PC-3 (cell line): ENCODE data around the gene ATP5F1E. TPM values are rescaled to one million over a fixed set of nuclear protein-coding genes. Genes with fewer than 3 reads are reported as not detected.

Source experiments
- ATAC-seq: fragments of 200-7000 bp; cut with Tn5 transposase; 2 replicates; pipeline ENCODE4 v1.9.1; 2020; ENCODE audit warnings: mild to moderate bottlenecking, moderate library complexity
- BruUV-seq: library from RNA; stranded (reverse); fragments of 400-500 nt; replicated peaks from 2 replicates; lab custom pipeline; 2021; lab: Mats Ljungman, UMichigan
- CTCF ChIA-PET: fragments of 300-600 bp; sonication (Branson Sonifier 250); formaldehyde crosslinking; loops from one replicate; lab custom pipeline; 2022; ENCODE audit warnings: antibody characterized with exemption; lab: Charles Lee
- POLR2A ChIA-PET: fragments of 300-600 bp; sonication (Branson Sonifier 250); formaldehyde crosslinking; loops from one replicate; lab custom pipeline; 2022; ENCODE audit warnings: antibody characterized with exemption; ENCODE audit not compliant: unreplicated experiment; lab: Charles Lee
- DNase-seq: peaks from one replicate; pipeline ENCODE4 v3.0.0-alpha.2; 2015
- H2AFZ ChIP-seq: fragments of 300-600 bp; sonication (generic); 2 replicates; pipeline ENCODE4 v1.6.0; 2016; ENCODE audit warnings: antibody characterized with exemption, low read length
- H3F3A ChIP-seq: fragments of 300-600 bp; sonication (generic); one replicate; pipeline ENCODE4 v1.6.0; 2017; ENCODE audit warnings: antibody characterized with exemption, low read length, control low read depth, mild to moderate bottlenecking; ENCODE audit not compliant: unreplicated experiment
- H3K27ac ChIP-seq: fragments of 300-600 bp; sonication (generic); 2 replicates; pipeline ENCODE4 v1.5.1; 2016; ENCODE audit warnings: mild to moderate bottlenecking, low read length
- H3K27me3 ChIP-seq: fragments of 300-600 bp; sonication (generic); 2 replicates; pipeline ENCODE4 v1.6.1; 2016; ENCODE audit warnings: low read length, mixed read lengths
- H3K36me3 ChIP-seq: fragments of 300-600 bp; sonication (generic); 2 replicates; pipeline ENCODE4 v1.6.1; 2016; ENCODE audit warnings: low read depth, mixed run types, low read length, mixed read lengths
- H3K4me1 ChIP-seq: fragments of 300-600 bp; sonication (generic); 2 replicates; pipeline ENCODE4 v1.5.1; 2016; ENCODE audit warnings: low read length; ENCODE audit not compliant: insufficient read depth
- H3K4me2 ChIP-seq: fragments of 300-600 bp; sonication (generic); 2 replicates; pipeline ENCODE4 v1.6.0; 2016; ENCODE audit warnings: low read length
- H3K4me3 ChIP-seq: fragments of 300-600 bp; sonication (generic); 2 replicates; pipeline ENCODE4 v1.5.1; 2016; ENCODE audit warnings: mild to moderate bottlenecking, low read length, mixed read lengths
- H3K79me2 ChIP-seq: fragments of 300-600 bp; sonication (generic); 2 replicates; pipeline ENCODE4 v1.6.1; 2017; ENCODE audit warnings: low read length, mixed read lengths
- H3K9ac ChIP-seq: fragments of 300-600 bp; sonication (generic); 2 replicates; pipeline ENCODE4 v1.6.0; 2016; ENCODE audit warnings: mild to moderate bottlenecking, low read length
- H3K9me2 ChIP-seq: fragments of 300-600 bp; sonication (generic); replicated peaks from 2 replicates; pipeline ENCODE4 v1.6.1; 2016; ENCODE audit warnings: mixed run types, low read length, mixed read lengths
- H3K9me3 ChIP-seq: fragments of 300-600 bp; sonication (generic); 2 replicates; pipeline ENCODE4 v1.6.1; 2016; ENCODE audit warnings: low read length, mixed read lengths
- H4K20me1 ChIP-seq: fragments of 300-600 bp; sonication (generic); 2 replicates; pipeline ENCODE4 v1.6.1; 2016; ENCODE audit warnings: low read length, mixed read lengths
- CTCF ChIP-seq: fragments of 300-600 bp; sonication (generic); conservative IDR thresholded peaks from 2 replicates; pipeline ENCODE4 v1.5.1; 2017; ENCODE audit warnings: antibody characterized with exemption, low read depth, mild to moderate bottlenecking, low read length
- EZH2 ChIP-seq: fragments of 300-600 bp; sonication (generic); IDR thresholded peaks from one replicate; pipeline ENCODE4 v1.6.1; 2017; ENCODE audit warnings: antibody characterized with exemption, mild to moderate bottlenecking, low read length; ENCODE audit not compliant: unreplicated experiment
- EZH2phosphoT487 ChIP-seq: fragments of 300-600 bp; sonication (generic); IDR thresholded peaks from 2 replicates; pipeline ENCODE4 v1.6.1; 2018; ENCODE audit warnings: mild to moderate bottlenecking, antibody characterized with exemption, low read length, borderline replicate concordance
- intact Hi-C: fragments of 100-400 bp; cut with micrococcal nuclease; formaldehyde crosslinking; loops from 2 replicates; pipeline ENCODE4 v1.9.0; 2023
- total RNA-seq: library from RNA; depleted of rRNA; stranded (reverse); fragments of >200 nt; gene quantifications from 2 replicates; pipeline ENCODE4 v1.2.3, GENCODE V29; 2014

ATP5F1E gene
- total RNA-seq, 1 experiment from 2014 or later: 58.5 TPM

DNA sequence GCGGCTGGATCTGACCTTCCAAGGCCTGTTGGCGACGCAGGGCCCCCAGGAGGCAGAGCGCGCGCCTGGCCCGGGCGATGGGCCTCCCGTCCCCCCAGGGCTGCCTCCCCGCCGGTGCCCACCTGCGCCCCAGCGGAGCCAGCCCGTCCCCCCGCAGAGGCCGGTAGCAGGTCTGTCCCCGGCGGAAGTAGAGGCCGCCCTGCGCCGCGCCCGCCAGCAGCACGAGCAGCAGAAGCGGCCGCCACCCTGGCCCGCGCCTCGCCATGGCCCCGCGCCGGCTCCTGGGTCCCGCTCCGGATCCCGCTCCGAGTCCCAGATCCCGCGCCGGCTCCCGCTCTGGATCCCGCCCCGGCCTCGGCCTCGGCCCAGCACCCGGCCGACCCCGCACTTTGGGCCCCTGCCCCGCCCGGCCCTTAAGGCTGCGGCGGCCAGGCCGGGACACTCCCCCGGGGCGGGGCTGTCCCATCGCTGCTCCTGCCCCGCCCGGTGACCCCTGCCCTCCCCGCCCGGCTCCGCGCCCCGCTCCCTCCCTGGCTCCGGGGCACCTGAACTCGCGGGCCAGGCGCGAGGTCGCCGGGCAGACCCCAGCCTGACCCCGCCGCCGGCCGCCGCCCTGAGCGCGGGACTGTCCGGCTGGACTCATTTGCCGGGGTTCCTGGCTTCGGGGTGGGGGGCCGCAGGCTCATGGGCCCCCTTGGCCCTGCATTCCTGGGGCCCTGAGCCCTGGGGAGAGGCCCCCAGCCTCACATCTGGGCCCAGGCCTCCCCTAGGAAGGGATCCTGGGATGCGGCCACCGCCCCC is 25.1 kb downstream of the ATP5F1E start, which contains the start of gene CTSZ:
Gene CTSZ (minus strand): TSS at position 391 of the 801 bp plus-strand sequence. CDS start 126 bp downstream, at position 265.
- Histone ChIP-seq H3K9me2 (no peaks in the 10 kb centered on the region), H3F3A (no peaks in the 10 kb centered on the region), H3K9ac (peak within 1 kb of the TSS; percentile 88), H3K4me3 (peak within 1 kb of the TSS; percentile 96), H3K79me2 (peaks cover 30% of the 10 kb centered on the region), H3K9me3 (no peaks in the 10 kb centered on the region), H3K36me3 (no peaks in the 10 kb centered on the region), H3K27ac (no peak within 1 kb of the TSS), H2AFZ (peak within 1 kb of the TSS; percentile 90), H3K27me3 (no peaks in the 10 kb centered on the region), H3K4me2 (peak within 1 kb of the TSS; percentile 99), H3K4me1 (peaks cover 40% of the 10 kb centered on the region), H4K20me1 (no peaks in the 10 kb centered on the region)
- intact Hi-C loops: no loop called here
- no peak for TF ChIP-seq EZH2phosphoT487
- TF ChIP-seq EZH2: no peak
- TF ChIP-seq CTCF: no peak
- ATAC-seq (peak; percentile 73), DNase-seq (peak; percentile 54)
- CTCF ChIA-PET: no interaction called here
- no TSS peak for BruUV-seq
- POLR2A ChIA-PET: no interaction called here

DNA sequence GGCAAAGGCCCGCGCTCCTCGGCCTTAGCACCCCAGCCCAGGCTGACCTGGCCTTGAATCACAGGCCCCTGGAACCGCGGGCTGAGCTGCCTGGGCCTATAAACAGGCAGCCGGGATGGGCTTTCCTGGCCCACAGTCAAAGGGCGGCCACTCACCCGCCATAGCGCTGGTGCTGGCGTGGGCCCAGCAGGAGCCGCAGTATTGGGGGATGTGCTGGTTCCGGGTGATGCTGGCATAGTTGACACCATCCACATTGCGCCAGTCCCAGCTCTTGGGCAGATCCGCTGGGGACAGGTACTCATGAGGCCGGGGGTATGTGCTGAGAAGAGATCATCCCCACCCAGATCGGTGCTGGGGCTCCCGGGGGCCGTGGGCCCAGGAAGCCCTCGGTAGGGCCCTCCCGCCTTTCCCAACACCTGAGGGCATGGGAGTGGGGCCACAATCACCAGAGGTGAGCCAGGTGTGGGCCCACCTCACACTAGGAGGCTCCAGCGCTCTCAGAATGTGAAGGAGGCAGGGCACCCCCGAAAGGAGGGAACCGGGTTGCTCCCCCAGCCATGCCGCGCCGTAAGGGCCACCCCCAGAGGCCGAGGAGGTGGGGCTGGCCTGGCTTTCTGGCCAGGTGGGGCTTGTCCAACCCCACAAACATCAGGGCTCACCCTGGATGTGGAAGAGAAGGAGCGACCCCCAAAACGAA is 25.8 kb downstream of the ATP5F1E start:
- H3K4me3 ChIP-seq: peak overlapping the region; percentile 96
- ChIA-PET CTCF (no interaction called here), POLR2A (no interaction called here)
- no peaks in the 10 kb centered on the region for H3K9me2 ChIP-seq
- BruUV-seq: TSS peak; percentile 61
- H3K27ac ChIP-seq: no peak overlapping the region
- peaks cover 30% of the 10 kb centered on the region for H3K79me2 ChIP-seq
- no peaks in the 10 kb centered on the region; the same call in 1 of the 2 replicates for H3K36me3 ChIP-seq
- H3K9me3 ChIP-seq: no peaks in the 10 kb centered on the region
- H3K9ac ChIP-seq: peak overlapping the region; percentile 88
- H3K4me2 ChIP-seq: peak overlapping the region; percentile 99
- TF ChIP-seq CTCF (no peak), EZH2 (no peak), EZH2phosphoT487 (no peak)
- DNase-seq: peak; percentile 40
- H3K4me1 ChIP-seq: peaks cover 35% of the 10 kb centered on the region
- no peaks in the 10 kb centered on the region for H3K27me3 ChIP-seq
- ATAC-seq: peak; percentile 33
- H2AFZ ChIP-seq: peak overlapping the region; percentile 90
- intact Hi-C loops: no loop called here
- no peaks in the 10 kb centered on the region for H3F3A ChIP-seq
- no peaks in the 10 kb centered on the region for H4K20me1 ChIP-seq
